GM12874 (cell line): ENCODE measurements around the gene ZSCAN10.

Experiments
- CTCF ChIP-seq: IDR thresholded peaks from 2 replicates; pipeline ENCODE4 v1.5.1; 2011; ENCODE audit warnings: low read depth, mild to moderate bottlenecking, control low read depth, low read length, moderate library complexity; ENCODE audit not compliant: insufficient read depth

The ZSCAN10 gene

DNA sequence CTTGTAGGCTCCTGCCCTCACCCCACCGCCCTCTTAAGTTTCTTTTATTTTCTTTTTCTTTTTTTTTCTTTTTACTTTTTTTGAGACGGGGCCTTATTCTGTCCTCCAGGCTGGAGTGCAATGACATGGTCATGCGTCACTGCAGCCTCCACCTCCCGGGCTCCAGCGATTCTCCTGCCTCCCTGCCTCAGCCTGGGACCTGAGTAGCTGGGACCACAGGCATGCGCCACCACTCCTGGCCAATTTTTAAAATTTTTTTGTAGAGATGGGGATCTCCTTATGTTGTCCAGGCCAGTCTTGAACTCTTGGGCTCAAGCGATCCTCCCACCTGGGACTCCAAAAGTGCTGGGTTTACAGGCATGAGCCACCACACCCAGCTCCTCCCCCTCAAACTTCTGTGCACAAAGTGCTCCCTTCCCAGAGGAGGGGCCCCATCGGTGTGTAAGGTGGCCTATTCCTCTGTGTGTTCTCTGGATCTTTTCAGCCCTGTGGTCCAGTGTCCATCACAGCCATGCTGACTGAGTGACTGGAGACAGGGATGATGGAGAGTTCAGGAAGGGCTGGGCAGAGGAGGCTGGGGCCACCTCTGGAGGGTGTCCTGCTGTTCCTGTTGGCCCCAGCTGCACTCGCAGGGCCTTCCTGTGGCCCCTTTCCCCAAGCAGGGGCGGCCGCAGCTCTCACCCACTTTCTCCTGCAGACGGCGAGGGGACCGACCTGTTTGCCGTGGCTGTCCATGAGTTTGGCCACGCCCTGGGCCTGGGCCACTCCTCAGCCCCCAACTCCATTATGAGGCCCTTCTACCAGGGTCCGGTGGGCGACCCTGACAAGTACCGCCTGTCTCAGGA, 42.5 kb downstream of the ZSCAN10 start:
- TF ChIP-seq CTCF = no peak

DNA sequence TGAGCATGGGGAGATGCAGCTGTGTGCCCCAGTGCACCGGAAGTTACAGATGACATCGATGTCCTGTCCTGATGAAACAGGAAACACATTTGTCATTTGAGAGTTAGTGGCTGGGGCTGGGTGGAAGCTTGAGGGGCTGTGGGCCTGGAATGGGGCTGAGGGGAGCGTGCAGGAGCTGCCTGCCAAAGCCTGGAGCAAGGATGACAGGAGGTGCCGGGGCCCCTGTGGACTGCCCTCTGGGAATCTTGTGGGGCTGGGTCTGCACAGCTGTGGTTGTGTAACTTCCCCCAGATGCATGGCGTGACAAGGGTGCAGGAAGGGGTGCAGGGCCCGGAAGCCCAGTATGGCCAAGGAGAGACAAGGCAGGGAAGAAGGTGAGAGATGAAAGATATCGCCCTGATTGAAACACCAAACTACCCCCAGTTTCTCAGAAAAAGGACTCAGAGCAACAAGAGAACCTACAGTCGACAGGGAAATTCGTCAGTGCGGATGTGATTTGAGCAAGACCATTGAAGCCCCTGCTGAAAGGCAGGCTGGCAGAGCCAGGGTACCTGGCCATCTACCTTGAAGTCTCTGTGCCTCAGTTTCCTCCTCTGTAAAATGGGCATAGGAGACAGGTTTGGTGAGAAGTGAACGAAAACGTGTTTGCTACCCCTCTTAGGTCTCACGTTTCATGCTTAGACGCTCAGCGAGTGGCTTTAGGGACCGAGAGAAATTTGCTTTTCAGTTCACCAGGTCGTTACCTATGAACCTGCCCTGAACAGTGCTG, 43.9 kb downstream of the ZSCAN10 start:
- no peak for TF ChIP-seq CTCF

DNA sequence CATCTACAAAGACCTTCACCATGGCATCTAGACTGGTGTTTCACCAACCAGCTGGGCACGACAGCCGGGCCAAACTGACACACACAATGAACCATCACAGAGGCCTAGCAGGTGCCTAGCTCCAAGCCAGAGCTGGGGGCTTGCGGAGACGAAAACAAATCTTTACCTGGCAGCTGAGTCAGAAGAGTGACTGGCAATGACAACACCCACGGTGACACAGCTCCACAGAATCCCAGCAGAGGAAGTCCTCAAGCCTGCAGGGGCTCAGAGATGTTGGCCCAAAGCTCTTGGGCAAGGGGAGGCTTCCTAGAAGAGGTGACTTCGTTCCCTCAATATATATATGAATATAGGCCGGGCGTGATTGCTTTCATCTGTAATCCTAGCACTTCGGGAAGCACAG, 47.6 kb downstream of the ZSCAN10 start:
- no peak for TF ChIP-seq CTCF

GRCh38 chr16:3051009-3051408, 48.1 kb downstream of the ZSCAN10 start:
- no peak for TF ChIP-seq CTCF

DNA sequence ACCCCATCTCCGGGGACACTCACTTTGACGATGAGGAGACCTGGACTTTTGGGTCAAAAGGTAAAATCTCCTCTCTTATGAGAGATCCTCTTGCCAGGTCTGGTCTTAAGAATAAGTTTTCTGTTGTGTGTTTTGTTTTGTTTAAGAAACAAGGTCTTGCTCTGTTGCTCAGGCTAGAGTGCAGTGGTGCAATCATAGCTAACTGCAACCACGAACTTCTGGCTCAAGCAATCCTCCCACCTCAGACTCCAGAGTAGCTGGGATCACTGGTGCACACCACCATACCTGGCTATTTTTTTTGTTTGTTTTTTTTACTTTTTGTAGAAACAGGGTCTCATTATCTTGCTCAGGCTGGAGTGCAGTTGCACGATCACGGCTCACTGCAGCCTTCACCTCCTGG, 48.6 kb downstream of the ZSCAN10 start:
- no peak for TF ChIP-seq CTCF

DNA sequence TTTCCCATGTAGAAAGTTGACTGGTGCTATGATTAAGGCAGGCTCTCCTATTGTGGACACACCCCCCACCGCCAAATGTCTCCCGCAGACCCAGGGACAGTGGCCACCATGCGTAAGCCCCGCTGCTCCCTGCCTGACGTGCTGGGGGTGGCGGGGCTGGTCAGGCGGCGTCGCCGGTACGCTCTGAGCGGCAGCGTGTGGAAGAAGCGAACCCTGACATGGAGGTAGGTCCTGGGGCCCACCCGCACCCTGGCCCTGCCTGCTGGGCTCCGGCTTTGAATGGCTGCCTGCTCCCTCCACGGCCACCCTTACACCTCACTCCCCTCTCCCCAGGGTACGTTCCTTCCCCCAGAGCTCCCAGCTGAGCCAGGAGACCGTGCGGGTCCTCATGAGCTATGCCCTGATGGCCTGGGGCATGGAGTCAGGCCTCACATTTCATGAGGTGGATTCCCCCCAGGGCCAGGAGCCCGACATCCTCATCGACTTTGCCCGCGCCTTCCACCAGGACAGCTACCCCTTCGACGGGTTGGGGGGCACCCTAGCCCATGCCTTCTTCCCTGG, 49.1 kb downstream of the ZSCAN10 start:
- TF ChIP-seq CTCF = no peak

DNA sequence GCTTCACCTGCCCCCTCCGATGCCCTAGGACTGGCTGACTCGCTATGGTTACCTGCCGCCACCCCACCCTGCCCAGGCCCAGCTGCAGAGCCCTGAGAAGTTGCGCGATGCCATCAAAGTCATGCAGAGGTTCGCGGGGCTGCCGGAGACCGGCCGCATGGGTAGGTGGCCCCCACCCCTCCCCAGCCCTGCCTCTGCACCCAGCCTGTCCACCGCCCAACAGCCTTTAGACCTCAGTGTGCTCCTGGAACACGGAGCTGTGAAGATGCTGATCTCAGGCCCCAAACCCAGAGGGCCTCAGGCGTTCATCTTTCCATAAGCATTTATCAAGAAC, 51.7 kb downstream of the ZSCAN10 start:
- TF ChIP-seq CTCF = no peak
